OCI-LY3 (cell line): ENCODE measurements around the gene GGTLC1.
"Not testable (repeated sequence)": the region's sequence is repeated elsewhere in the genome, so short reads cannot be mapped to it uniquely, and the experiment has no call there.

ENCODE experiments used
- H2AFZ ChIP-seq: fragments of 200-600, 300-600 bp; shearing (Covaris generic); 2 replicates; pipeline ENCODE4 v1.6.0; 2014; ENCODE audit warnings: antibody characterized with exemption, low read depth, low read length
- H3K27ac ChIP-seq: fragments of 200-600, 300-600 bp; sonication (generic); 2 replicates; pipeline ENCODE4 v1.5.1; 2014; ENCODE audit warnings: mild to moderate bottlenecking, low read length, moderate library complexity, mixed read lengths
- H3K27me3 ChIP-seq: fragments of 200-600, 300-600 bp; sonication (generic); 2 replicates; pipeline ENCODE4 v1.6.1; 2014; ENCODE audit warnings: low read depth, low read length, mixed read lengths
- H3K36me3 ChIP-seq: fragments of 200-600, 300-600 bp; sonication (generic); replicated peaks from 2 replicates; pipeline ENCODE3; 2014; ENCODE audit warnings: low read depth, low read length, mixed read lengths
- H3K4me1 ChIP-seq: fragments of 300-600, 200-600 bp; sonication (generic); 2 replicates; pipeline ENCODE4 v1.6.1; 2014; ENCODE audit warnings: low read length, mixed read lengths
- H3K4me2 ChIP-seq: fragments of 200-600, 300-600 bp; sonication (generic); 2 replicates; pipeline ENCODE4 v1.6.1; 2014; ENCODE audit warnings: low read length, mixed read lengths
- H3K4me3 ChIP-seq: fragments of 300-600, 200-600 bp; sonication (generic); 2 replicates; pipeline ENCODE4 v1.5.1; 2014; ENCODE audit warnings: antibody characterized with exemption, mild to moderate bottlenecking, low read length, moderate library complexity
- H3K79me2 ChIP-seq: fragments of 300-600, 200-600 bp; shearing (Covaris generic); 2 replicates; pipeline ENCODE4 v1.6.1; 2014; ENCODE audit warnings: mild to moderate bottlenecking, low read length, mixed read lengths
- H3K9ac ChIP-seq: fragments of 300-600, 200-600 bp; shearing (Covaris generic); 2 replicates; pipeline ENCODE4 v1.6.0; 2014; ENCODE audit warnings: mild to moderate bottlenecking, low read length, moderate library complexity
- H3K9me3 ChIP-seq: fragments of 200-600, 300-600 bp; shearing (Covaris generic); 2 replicates; pipeline ENCODE4 v1.6.1; 2014; ENCODE audit warnings: low read length, mixed read lengths; ENCODE audit not compliant: insufficient read depth
- H4K20me1 ChIP-seq: fragments of 200-600, 300-600 bp; sonication (generic); 2 replicates; pipeline ENCODE4 v1.6.1; 2016; ENCODE audit warnings: low read length, mixed read lengths; ENCODE audit not compliant: insufficient read depth
- CTCF ChIP-seq: fragments of 200-600, 300-600 bp; sonication (generic); IDR thresholded peaks from 2 replicates; pipeline ENCODE4 v1.5.1; 2014; ENCODE audit warnings: antibody characterized with exemption, low read length, low read depth

GGTLC1 gene

GRCh38 chr20:23985066-23985789 is 3.4 kb downstream of the GGTLC1 start:
- not testable (repeated sequence) for H3K79me2 ChIP-seq, H3K27me3 ChIP-seq, H3K36me3 ChIP-seq, H4K20me1 ChIP-seq, H3K27ac ChIP-seq, H3K4me2 ChIP-seq, H3K4me1 ChIP-seq, H3K9me3 ChIP-seq, H3K9ac ChIP-seq, H3K4me3 ChIP-seq
- H2AFZ ChIP-seq, result 0 out of 2 replicates have a peak overlapping the region, but pooled peaks have one; percentile 46

GRCh38 chr20:23984476-23985023 is 4.0 kb downstream of the GGTLC1 start:
- peak; percentile 23 for TF ChIP-seq CTCF
- H3K4me3 ChIP-seq, H3K79me2 ChIP-seq, H3K9ac ChIP-seq, H3K27ac ChIP-seq, H3K9me3 ChIP-seq, H3K36me3 ChIP-seq, H3K27me3 ChIP-seq, H4K20me1 ChIP-seq, H3K4me1 ChIP-seq, H2AFZ ChIP-seq: not testable (repeated sequence)
- H3K4me2 ChIP-seq, result peak overlapping the region; percentile 28; the same call in 1 of the 2 replicates

GRCh38 chr20:23982112-23983018 is 6.2 kb downstream of the GGTLC1 start:
- H3K79me2 ChIP-seq, H3K27me3 ChIP-seq, H3K36me3 ChIP-seq, H3K4me2 ChIP-seq, H3K27ac ChIP-seq, H2AFZ ChIP-seq, H4K20me1 ChIP-seq, H3K9ac ChIP-seq, H3K9me3 ChIP-seq, H3K4me3 ChIP-seq, H3K4me1 ChIP-seq: not testable (repeated sequence)

GRCh38 chr20:23981526-23981925 is 7.1 kb downstream of the GGTLC1 start:
- H2AFZ ChIP-seq, H3K36me3 ChIP-seq, H3K27ac ChIP-seq, H3K4me3 ChIP-seq, H3K9me3 ChIP-seq, H3K4me1 ChIP-seq, H4K20me1 ChIP-seq, H3K79me2 ChIP-seq, H3K9ac ChIP-seq, H3K27me3 ChIP-seq, H3K4me2 ChIP-seq: not testable (repeated sequence)

DNA sequence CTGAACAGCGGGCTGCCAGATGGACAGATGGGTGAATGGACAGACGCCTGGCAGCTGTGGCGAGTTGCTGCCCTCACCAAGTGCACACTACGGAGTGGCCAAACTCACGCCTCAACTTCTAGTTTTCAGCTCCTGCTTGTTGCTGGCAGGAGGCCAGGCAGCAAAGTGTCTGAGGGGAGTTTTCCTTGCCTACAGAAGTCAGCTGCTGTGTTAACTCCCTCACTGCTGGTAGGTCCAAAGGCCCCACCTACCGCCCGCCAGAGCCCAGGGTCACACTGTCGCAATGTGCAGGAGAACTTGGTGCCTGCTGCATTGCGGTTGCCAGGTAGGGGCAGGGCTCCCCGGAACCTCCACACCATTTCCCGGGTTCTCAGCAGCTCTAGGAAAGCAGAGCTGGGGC is 7.6 kb downstream of the GGTLC1 start:
- not testable (repeated sequence) for H2AFZ ChIP-seq, H3K36me3 ChIP-seq, H3K4me3 ChIP-seq, H3K27ac ChIP-seq, H4K20me1 ChIP-seq, H3K4me1 ChIP-seq, H3K4me2 ChIP-seq, H3K27me3 ChIP-seq, H3K9ac ChIP-seq, H3K9me3 ChIP-seq, H3K79me2 ChIP-seq

- not testable (repeated sequence) for H3K27me3 ChIP-seq, H3K4me2 ChIP-seq, H3K27ac ChIP-seq, H4K20me1 ChIP-seq, H3K4me1 ChIP-seq, H3K9me3 ChIP-seq, H3K36me3 ChIP-seq, H3K79me2 ChIP-seq, H3K4me3 ChIP-seq, H3K9ac ChIP-seq, H2AFZ ChIP-seq
Observed at GRCh38 chr20:23979899-23980811, 8.4 kb downstream of the GGTLC1 start.

DNA sequence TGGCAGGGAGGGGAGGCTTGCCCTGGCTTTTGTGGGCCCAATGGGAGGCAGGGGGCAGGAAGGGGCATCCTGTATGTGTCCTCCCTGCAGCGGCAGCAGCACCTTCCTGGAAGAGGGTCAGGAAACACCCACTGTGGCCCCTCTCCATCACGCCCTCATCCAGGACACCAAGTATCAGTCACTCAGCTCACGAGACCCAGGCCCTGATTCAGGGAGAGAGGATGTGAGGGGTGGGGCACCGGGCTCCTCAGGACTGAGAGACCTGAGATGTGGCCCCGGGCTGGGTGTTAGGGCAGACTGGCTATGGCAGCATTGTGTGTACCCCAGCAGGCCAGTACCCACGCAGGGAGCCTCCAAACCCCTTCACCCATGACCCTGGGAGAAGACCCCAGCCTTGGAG is 9.2 kb downstream of the GGTLC1 start:
- not testable (repeated sequence) for H3K79me2 ChIP-seq, H3K9me3 ChIP-seq, H2AFZ ChIP-seq, H3K4me1 ChIP-seq, H3K4me2 ChIP-seq, H3K9ac ChIP-seq, H3K4me3 ChIP-seq, H3K27me3 ChIP-seq, H3K36me3 ChIP-seq, H3K27ac ChIP-seq, H4K20me1 ChIP-seq
